Measurements from ENCODE around the gene DIDO1. TPM values are rescaled to one million over a fixed set of nuclear protein-coding genes. Genes with fewer than 3 reads are reported as not detected.

Gene DIDO1
- total and polyA plus RNA-seq, 2 of the 13 experiments (the other 11 are each of a cell fraction or from before 2014, with no cell fraction given), result 75.0 to 75.1 TPM

- TF ChIP-seq RAD51 (IDR thresholded peaks at IDR 0.05; ENCODE audit: borderline replicate concordance) (peak; percentile 74), NAIF1 (CRISPR knock-in tag; IDR thresholded peaks at IDR 0.05; ENCODE audit: borderline replicate concordance) (0 out of 2 replicates have a peak, but pooled peaks have one; percentile 75), E2F5 (CRISPR knock-in tag; conservative IDR thresholded peaks at IDR 0.05) (0 out of 2 replicates have a peak, but pooled peaks have one; percentile 20), ZC3H4 (CRISPR knock-in tag; IDR thresholded peaks at IDR 0.05; ENCODE audit: borderline replicate concordance) (peak; percentile 27; the same call in 1 of the 2 replicates), ZNF652 (CRISPR knock-in tag; IDR thresholded peaks at IDR 0.05; ENCODE audit: borderline replicate concordance, low read depth) (no peak; the same call in none of the 2 replicates), ETS1 (CRISPR knock-in tag; IDR thresholded peaks at IDR 0.05) (peak; percentile 45; the same call in 1 of the 2 replicates), ZNF646 (CRISPR knock-in tag; IDR thresholded peaks at IDR 0.05) (no peak), SMYD3 (CRISPR knock-in tag; IDR thresholded peaks at IDR 0.05) (peak; percentile 98), ZNF788 (CRISPR knock-in tag; IDR thresholded peaks at IDR 0.05; ENCODE audit: borderline replicate concordance) (peak; percentile 92), SRSF9 (IDR thresholded peaks at IDR 0.05; ENCODE audit: borderline replicate concordance, insufficient read depth, low read depth, low read length, poor library complexity, severe bottlenecking) (no peak), TFDP2 (CRISPR knock-in tag; IDR thresholded peaks at IDR 0.05) (peak; percentile 92), ATF5 (CRISPR knock-in tag; IDR thresholded peaks at IDR 0.05; ENCODE audit: low read depth) (no peak), LRRFIP1 (CRISPR knock-in tag; conservative IDR thresholded peaks at IDR 0.05) (no peak)
These were observed 27.8 kb upstream of the DIDO1 start (continued) for GRCh38 chr20:62953839-62954703.

Measured in HepG2 (cell line).